Measurements from ENCODE around the gene FHOD1. TPM values are rescaled to one million over a fixed set of nuclear protein-coding genes. Genes with fewer than 3 reads are reported as not detected.

The FHOD1 gene
- total RNA-seq, 4 donors from 2014 or later, result 1.9 to 7.4 (median 5.3) TPM

DNA sequence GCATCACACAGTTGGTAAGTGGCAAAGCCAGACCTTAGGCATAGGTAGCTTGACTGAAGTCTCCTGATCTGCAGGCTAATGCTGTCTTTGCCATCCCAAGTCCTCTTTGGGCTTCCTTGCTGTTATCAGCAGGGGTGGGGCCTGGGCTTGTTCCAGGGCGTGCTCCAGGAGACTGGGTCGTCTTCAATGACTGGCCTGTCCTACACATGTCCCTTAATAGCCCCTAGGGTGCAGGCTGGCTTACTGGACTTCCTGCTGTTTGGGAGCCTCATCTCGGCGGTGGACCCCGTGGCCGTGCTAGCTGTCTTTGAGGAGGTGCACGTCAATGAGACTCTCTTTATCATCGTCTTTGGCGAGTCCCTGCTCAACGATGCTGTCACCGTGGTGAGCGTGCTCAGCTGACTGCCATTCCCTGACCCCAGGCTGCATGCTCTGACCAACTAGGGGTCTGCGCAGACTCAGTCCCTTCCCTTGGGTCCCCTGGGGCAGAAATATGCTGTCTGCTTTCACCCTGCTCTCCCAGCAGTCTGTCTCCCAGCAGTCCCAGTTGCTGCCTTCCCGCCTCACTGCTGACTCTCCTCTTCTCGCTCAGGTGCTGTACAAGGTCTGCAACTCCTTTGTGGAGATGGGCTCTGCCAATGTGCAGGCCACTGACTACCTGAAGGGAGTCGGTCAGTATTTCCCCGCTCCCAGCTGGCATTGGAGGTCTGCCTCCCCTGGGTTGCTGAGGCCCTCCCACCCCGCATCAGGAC lies 7.7 kb upstream of the FHOD1 start:
- no peak overlapping the region for H3K4me3 ChIP-seq
- H3K9me3 ChIP-seq, result no peaks in the 10 kb centered on the region
- intact Hi-C loops (cut with DNase I), result no loop called here
- peaks cover 0 to 46% (median 0%) of the 10 kb centered on the region in 4 donors for H3K27me3 ChIP-seq
- H3K27ac ChIP-seq, result no peak overlapping the region
- no peaks in the 10 kb centered on the region for H3K36me3 ChIP-seq
- DNase-seq, result no peak
- TF ChIP-seq CTCF (IDR thresholded peaks at IDR 0.05), result no peak
- no peak for TF ChIP-seq POLR2A (IDR thresholded peaks at IDR 0.05)
- WGBS, 2 donors, result 88 to 93% methylated on average over 10 of the region's 18 CpGs
- no peaks in the 10 kb centered on the region for H3K4me1 ChIP-seq

- Histone ChIP-seq H3K36me3 (no peaks in the 10 kb centered on the region), H3K27ac (no peak overlapping the region), H3K27me3 (peaks cover 0 to 67% (median 2%) of the 10 kb centered on the region in 4 donors), H3K4me1 (peaks cover 12 to 20% (median 17%) of the 10 kb centered on the region in 3 donors), H3K4me3 (no peak overlapping the region), H3K9me3 (no peaks in the 10 kb centered on the region)
- intact Hi-C loops (cut with DNase I), result no loop called here
- no peak for TF ChIP-seq POLR2A (IDR thresholded peaks at IDR 0.05)
- TF ChIP-seq CTCF (IDR thresholded peaks at IDR 0.05), result no peak
- DNase-seq, result no peak
- 81 to 96% methylated on average over 1 to 3 of the region's 4 CpGs for WGBS, 2 donors
Observed at GRCh38 chr16:67252609-67253497, 5.6 kb upstream of the FHOD1 start.

DNA sequence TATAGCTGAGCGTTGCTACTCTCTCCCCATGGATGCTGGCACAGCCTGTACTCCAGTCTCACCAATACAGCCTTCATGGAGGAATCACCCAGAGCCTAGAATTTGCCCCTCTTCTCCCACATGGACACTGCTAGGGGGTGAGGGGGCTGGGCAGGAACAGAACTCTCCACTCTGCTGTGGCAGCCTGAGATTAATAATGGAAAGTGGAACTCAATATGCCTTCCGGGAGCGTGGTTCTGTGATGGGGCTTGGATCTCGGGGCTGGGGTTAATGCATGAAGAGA lies 2.7 kb upstream of the FHOD1 start:
- peaks cover 0 to 44% (median 2%) of the 10 kb centered on the region in 4 donors for H3K27me3 ChIP-seq
- H3K4me1 ChIP-seq, result peaks cover 26 to 46% (median 30%) of the 10 kb centered on the region in 3 donors
- no peaks in the 10 kb centered on the region for H3K9me3 ChIP-seq
- H3K36me3 ChIP-seq, result no peaks in the 10 kb centered on the region
- 67 to 76% methylated on average over 4 of the region's 4 CpGs for WGBS, 2 donors
- DNase-seq, result no peak
- no peak for TF ChIP-seq POLR2A (IDR thresholded peaks at IDR 0.05)
- no peak for TF ChIP-seq CTCF (IDR thresholded peaks at IDR 0.05)
- no peak overlapping the region for H3K4me3 ChIP-seq
- intact Hi-C loops (cut with DNase I), result no loop called here
- no peak overlapping the region for H3K27ac ChIP-seq

DNA sequence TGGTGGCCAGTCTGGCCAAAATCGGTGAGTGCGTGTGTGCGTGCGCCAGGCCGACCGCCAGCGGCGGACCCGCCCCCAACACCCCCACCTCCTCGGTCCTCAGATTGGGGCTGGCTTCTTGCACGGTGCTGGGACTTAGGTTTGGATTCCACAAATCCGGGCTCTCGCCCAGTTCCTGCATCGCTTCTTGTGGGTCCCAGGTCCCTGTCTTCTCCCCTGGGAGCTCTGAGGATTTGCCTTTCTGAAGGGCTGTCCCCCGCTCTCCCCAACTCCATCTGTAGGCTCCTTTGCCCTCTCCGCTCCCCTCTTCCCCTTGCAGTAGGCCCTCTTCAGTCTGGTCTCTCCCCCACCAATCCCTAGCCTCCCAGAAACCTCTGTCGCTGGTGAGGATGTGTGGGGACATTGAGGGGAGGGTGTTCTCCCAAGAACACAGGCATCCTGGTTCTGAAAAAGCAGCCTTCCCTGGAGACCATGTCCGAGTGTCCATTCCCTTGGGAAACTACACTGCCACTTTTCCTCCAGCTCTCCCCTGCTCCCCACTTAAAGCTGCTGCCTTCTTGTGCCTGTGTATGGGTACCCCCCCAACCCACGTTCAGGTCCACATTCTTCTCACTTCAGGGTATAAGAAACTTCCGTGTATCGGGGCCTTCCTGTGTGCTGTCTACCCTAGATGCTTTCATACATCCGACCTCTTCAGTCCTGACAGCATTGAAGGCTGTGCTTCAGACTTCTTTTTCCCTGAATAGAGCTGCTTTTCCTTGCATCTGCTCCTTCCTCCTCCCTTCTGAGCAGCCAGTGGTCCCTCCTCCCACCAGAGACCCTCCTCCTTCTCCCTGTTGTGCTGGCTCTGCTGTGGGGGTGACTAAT lies 2.1 kb upstream of the FHOD1 start:
- intact Hi-C loops (cut with DNase I), result no loop called here
- Histone ChIP-seq H3K9me3 (no peaks in the 10 kb centered on the region), H3K4me1 (peaks cover 32 to 51% (median 36%) of the 10 kb centered on the region in 3 donors), H3K4me3 (peak overlapping the region; percentile 30 to 76 (median 64)), H3K27ac (no peak overlapping the region), H3K36me3 (no peaks in the 10 kb centered on the region), H3K27me3 (peaks cover 0 to 43% (median 2%) of the 10 kb centered on the region in 4 donors)
- WGBS, 2 donors, result 35 to 44% methylated on average over 12 of the region's 22 CpGs
- no peak for DNase-seq
- TF ChIP-seq POLR2A (IDR thresholded peaks at IDR 0.05) (no peak), CTCF (IDR thresholded peaks at IDR 0.05) (no peak)
